GM19372 (cell line): Measurements from ENCODE around the gene LUZP2.

Experiments used
- ATAC-seq: cut with Tn5 transposase; IDR thresholded peaks from one replicate; pipeline ENCODE4 v1.9.1; 2021; ENCODE audit warnings: mild to moderate bottlenecking, low read depth, moderate library complexity; ENCODE audit not compliant: unreplicated experiment

Gene LUZP2

GRCh38 chr11:24704716-24705115, 207.9 kb downstream of the LUZP2 start:
- no peak for ATAC-seq

DNA sequence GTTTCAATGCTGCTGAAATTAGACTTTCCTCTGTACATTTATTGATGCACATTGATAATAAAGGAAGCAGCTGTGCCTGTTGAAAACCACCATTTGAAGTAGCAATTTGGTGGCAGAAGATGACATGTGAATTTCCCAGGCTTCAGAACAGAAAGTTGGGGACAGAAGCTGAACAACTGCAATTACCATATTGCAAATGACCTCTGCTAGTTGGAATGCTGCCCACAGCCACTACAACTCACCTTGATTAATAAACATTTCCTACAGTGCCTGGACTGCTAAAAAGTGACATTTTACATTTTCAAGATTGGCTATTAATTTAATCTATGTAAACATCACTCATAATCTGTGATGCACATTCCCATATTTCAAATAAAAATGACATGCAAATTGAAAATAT, 208.6 kb downstream of the LUZP2 start:
- no peak for ATAC-seq

GRCh38 chr11:24708616-24709015, 211.8 kb downstream of the LUZP2 start:
- ATAC-seq, result no peak

DNA sequence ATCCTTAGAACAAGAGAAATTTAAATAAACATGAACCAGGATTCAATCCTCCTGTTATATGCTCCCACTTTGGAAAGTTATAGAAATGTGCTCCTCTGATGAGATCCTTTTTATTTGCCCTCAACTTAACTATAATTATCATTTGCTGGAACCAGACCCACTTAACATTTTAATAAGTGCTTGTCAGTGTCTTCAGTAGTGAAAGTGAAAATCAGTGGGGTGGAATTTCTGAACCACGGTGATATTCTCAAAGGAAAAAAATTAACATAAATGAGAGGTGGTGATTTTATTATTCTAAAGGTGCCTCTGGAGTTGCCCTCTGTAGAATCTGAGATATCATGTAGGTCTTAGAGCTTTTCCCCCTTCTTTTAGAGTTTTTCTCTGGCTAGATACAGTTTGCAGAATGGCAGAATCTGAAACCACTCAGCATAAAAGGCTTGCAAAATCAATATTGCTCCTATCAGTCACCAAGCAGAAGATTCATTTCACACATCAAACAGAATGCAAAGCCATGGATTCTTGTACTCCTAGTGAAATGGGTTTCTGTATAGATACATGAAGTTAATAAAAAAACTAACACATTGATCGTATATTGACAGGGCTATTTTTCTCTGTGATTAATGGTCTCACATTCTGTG, 213.2 kb downstream of the LUZP2 start:
- no peak for ATAC-seq

- no peak for ATAC-seq
Measured at GRCh38 chr11:24714601-24715000, 217.7 kb downstream of the LUZP2 start.

- no peak for ATAC-seq
Measured at GRCh38 chr11:24716403-24716802, 219.6 kb downstream of the LUZP2 start.

- no peak for ATAC-seq
Measured at GRCh38 chr11:24723231-24723630, 226.4 kb downstream of the LUZP2 start.

DNA sequence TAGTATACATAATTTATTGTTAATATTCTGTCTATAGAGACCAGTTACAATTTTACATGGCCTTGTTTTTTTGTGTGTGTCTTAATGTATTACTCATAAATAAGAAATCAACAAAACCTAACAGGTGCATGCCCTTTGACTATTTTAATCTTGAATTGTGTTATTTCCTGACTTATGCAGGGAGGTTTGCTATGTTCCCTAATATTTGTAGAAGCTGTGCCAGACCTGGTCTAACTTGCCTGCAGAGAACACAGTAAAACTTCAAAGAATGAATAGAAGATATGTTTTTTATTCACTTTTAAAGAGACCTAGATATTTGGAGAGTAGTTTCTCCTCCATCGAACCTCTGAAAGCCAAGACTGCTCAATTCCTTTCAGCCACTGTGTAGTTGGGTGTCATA, 234.7 kb downstream of the LUZP2 start:
- ATAC-seq, result no peak

GRCh38 chr11:24734742-24735237, 237.9 kb downstream of the LUZP2 start:
- no peak for ATAC-seq

GRCh38 chr11:24738972-24739371, 242.1 kb downstream of the LUZP2 start:
- no peak for ATAC-seq

DNA sequence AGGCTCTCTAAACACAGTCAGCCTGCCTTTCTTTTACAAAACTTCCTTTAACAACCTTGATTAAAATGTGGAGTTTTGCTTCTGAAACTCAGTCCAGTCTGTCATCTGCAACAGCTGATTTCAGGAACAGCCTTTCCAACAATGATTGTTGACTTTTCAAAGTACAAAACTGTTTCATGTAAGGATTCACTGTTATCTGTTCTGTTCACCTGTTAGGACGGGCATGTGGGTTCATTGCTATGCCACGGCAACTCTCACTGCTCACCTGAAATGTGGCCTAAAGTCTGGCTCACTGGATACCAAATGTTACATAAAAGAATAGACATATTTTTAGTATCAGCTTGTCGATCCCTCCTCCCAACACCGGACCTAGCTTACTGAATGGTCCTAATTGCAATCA, 242.8 kb downstream of the LUZP2 start:
- ATAC-seq, result no peak

DNA sequence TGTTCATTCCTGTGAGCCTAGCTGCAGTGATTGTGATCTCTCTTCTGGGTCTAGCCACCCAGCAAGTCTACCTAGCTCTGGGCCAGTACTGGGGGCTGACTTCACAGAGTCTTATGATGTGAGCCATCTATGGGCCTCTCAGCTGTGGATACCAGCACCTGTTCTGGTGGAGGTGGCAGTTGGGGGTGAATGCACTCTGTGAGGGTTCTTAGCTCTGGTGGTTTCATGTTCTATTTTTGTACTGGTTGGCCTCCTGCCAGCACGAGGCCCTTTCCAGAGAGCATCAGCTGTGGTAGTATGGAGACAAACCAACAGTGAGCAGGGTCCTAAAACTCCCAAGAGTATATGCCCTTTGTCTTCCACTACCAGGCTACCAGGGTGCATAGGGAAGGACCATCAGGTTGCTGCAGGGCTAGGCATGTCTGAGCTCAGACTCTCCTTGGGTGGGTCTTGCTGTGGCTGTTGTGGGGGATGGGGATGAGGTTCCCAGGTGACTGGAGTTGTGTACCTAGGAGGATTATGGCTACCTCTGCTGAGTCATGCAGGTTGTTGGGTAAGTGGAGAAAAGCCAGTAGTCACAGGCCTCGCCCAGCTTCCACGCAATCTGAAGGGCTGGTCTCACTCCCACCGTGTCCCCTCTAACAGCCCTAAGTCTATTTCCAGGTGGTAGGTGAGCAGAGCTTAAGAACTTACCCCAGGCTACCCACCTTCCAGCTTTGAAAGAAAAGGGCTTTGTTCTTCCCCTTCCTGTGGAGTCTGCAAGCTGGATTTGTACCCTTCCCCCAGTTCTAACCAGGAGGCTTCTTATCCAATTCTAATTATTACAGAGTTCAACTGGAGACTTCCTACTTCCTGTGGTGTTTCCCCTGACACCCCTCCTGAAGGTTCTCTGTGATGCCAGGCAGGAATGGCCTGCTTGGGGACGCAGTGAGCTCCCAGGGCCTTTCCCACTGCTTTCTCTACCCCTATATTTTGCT, 250.7 kb downstream of the LUZP2 start:
- ATAC-seq, result no peak

DNA sequence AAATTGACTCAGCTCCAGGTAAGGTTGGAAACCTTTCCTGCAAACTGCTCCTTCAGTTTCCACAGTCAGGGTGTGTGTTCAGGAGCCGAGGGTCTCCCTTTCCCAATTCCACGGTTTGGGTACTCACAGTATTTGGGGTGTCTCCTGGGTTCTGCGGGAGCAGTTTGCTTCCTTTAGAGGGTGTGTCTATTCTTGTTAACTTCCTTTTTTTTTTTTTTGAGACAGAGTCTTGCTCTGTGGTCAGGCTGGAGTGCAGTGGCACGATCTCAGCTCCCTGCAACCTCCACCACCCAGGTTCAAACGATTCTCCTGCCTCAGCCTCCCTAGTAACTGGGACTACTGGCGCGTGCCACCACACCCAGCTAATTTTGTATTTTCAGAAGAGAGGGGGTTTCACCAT, 251.4 kb downstream of the LUZP2 start:
- ATAC-seq, result no peak

- ATAC-seq, result no peak
Measured at GRCh38 chr11:24754406-24754805, 257.6 kb downstream of the LUZP2 start.

GRCh38 chr11:24755260-24755839, 258.5 kb downstream of the LUZP2 start:
- ATAC-seq, result no peak

GRCh38 chr11:24759742-24760141, 262.9 kb downstream of the LUZP2 start:
- no peak for ATAC-seq

- ATAC-seq, result no peak
Measured at GRCh38 chr11:24760681-24761080, 263.8 kb downstream of the LUZP2 start.

GRCh38 chr11:24762076-24762475, 265.2 kb downstream of the LUZP2 start:
- no peak for ATAC-seq

GRCh38 chr11:24767411-24767810, 270.6 kb downstream of the LUZP2 start:
- no peak for ATAC-seq

DNA sequence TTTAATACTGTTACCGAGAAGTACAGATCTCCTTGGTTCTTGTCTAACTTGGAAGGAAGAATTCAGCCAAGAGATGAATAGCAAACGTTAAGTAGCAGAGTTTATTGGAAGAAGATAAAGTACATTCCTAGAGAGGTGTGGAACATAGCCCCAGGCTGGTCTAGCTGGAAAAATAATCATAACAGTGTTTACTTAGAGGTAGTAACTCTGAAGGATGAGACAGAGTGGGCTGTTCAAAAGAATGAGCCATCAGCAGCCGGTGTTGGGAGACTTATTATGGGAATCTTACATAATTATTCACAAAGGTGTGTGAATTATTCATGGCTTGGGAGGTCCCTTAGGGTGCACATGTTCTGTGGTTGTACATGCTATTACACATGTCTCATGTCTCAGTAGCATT, 276.5 kb downstream of the LUZP2 start:
- no peak for ATAC-seq

- no peak for ATAC-seq
Measured at GRCh38 chr11:24779791-24780190, 282.9 kb downstream of the LUZP2 start.
